Suprapubic skin (tissue), 3 donors: Measurements from ENCODE around the gene TBC1D5.

ENCODE experiments used
- EP300 ChIP-seq: sonication (generic); formaldehyde crosslinking; IDR thresholded peaks from one replicate; pipeline ENCODE4 v1.6.1; 2017; ENCODE audit warnings: antibody characterized with exemption
- POLR2A ChIP-seq, 2 donors: fragments of 450-650 bp; IDR thresholded peaks; one replicate each; pipeline ENCODE4 v1.6.1; 2017; ENCODE audit warnings: antibody characterized with exemption in 2 of 2, mild to moderate bottlenecking in 2 of 2, moderate library complexity in 2 of 2
- TF ChIP-seq, protein P1 (sequence below), 2 donors: fragments of 200-600 bp in 1 of 2; fragments of 450-650 bp in 1 of 2; sonication (generic) in 1 of 2; IDR thresholded peaks; one replicate each; pipeline ENCODE4 v1.5.1; 2016 to 2019; ENCODE audit warnings: antibody characterized with exemption in 2 of 2, mild to moderate bottlenecking in 1 of 2, moderate library complexity in 1 of 2

- TF ChIP-seq POLR2A (IDR thresholded peaks at IDR 0.05) (no peak), EP300 (no peak)
- TF ChIP-seq, protein P1, sequence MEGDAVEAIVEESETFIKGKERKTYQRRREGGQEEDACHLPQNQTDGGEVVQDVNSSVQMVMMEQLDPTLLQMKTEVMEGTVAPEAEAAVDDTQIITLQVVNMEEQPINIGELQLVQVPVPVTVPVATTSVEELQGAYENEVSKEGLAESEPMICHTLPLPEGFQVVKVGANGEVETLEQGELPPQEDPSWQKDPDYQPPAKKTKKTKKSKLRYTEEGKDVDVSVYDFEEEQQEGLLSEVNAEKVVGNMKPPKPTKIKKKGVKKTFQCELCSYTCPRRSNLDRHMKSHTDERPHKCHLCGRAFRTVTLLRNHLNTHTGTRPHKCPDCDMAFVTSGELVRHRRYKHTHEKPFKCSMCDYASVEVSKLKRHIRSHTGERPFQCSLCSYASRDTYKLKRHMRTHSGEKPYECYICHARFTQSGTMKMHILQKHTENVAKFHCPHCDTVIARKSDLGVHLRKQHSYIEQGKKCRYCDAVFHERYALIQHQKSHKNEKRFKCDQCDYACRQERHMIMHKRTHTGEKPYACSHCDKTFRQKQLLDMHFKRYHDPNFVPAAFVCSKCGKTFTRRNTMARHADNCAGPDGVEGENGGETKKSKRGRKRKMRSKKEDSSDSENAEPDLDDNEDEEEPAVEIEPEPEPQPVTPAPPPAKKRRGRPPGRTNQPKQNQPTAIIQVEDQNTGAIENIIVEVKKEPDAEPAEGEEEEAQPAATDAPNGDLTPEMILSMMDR (IDR thresholded peaks at IDR 0.05), result no peak
These were observed 263.8 kb downstream of the TBC1D5 start for GRCh38 chr3:17478673-17479072.
